Peyer's patch (tissue), 4 donors: ENCODE data around the gene TMEM163. TPM values are rescaled to one million over a fixed set of nuclear protein-coding genes. Genes with fewer than 3 reads are reported as not detected.
"Not testable (repeated sequence)": the region's sequence is repeated elsewhere in the genome, so short reads cannot be mapped to it uniquely, and the experiment has no call there.

Experiments
- DNase-seq, 3 donors: peaks; one replicate each; pipeline ENCODE4 v3.0.0-alpha.2; 2017 to 2019
- H3K27ac ChIP-seq, 4 donors: fragments of 200-600 bp; sonication (generic); one replicate each; pipeline ENCODE4 v1.5.1; 2016 to 2019
- H3K27me3 ChIP-seq, 2 donors: fragments of 200-600 bp; sonication (generic); one replicate each; pipeline ENCODE4 v1.5.1; 2019
- H3K36me3 ChIP-seq, 3 donors: fragments of 200-600 bp; sonication (generic); one replicate each; pipeline ENCODE4 v1.5.1; 2016 to 2019
- H3K4me1 ChIP-seq, 4 donors: fragments of 200-600 bp; sonication (generic); one replicate each; pipeline ENCODE4 v1.5.1; 2016 to 2019
- H3K4me3 ChIP-seq, 4 donors: fragments of 200-600 bp; sonication (generic); 1 replicate in 3 of 4; 2 replicates in 1 of 4; pipeline ENCODE4 v1.5.1; 2016 to 2019; ENCODE audit warnings: mild to moderate bottlenecking in 1 of 4
- H3K9me3 ChIP-seq, 4 donors: fragments of 200-600 bp; sonication (generic); one replicate each; pipeline ENCODE4 v1.5.1; 2016 to 2019; ENCODE audit warnings: mild to moderate bottlenecking in 1 of 4
- CTCF ChIP-seq, 6 experiments: fragments of 450-650 bp in 4 of 6; fragments of 200-600 bp in 2 of 6; sonication (generic) in 1 of 6; IDR thresholded peaks; one replicate each; pipeline ENCODE4 v1.5.1; 2017 to 2019; ENCODE audit warnings: antibody characterized with exemption in 6 of 6, mild to moderate bottlenecking in 3 of 6, moderate library complexity in 1 of 6
- POLR2A ChIP-seq, 2 donors: fragments of 450-650 bp; IDR thresholded peaks; one replicate each; pipeline ENCODE4 v1.5.1; 2017; ENCODE audit warnings: antibody characterized with exemption in 2 of 2, mild to moderate bottlenecking in 2 of 2, moderate library complexity in 2 of 2
- total RNA-seq, 4 donors: library from RNA; depleted of rRNA; stranded (reverse); fragments of >200 nt; gene quantifications; one replicate each; pipeline ENCODE4 v1.1.0, GENCODE V29; 2016

The TMEM163 gene
- total RNA-seq, 4 donors from 2014 or later, result 1.7 TPM; not detected in 3

GRCh38 chr2:134619250-134619649, 99.5 kb downstream of the TMEM163 start:
- H3K27me3 ChIP-seq, result no peaks in the 10 kb centered on the region
- H3K9me3 ChIP-seq, result peaks cover 0 to 3% (median 0%) of the 10 kb centered on the region in 4 donors
- H3K4me3 ChIP-seq, result no peak overlapping the region
- no peak for DNase-seq
- no peak overlapping the region for H3K27ac ChIP-seq
- TF ChIP-seq CTCF (IDR thresholded peaks at IDR 0.05), result no peak
- no peak for TF ChIP-seq POLR2A (IDR thresholded peaks at IDR 0.05)
- no peaks in the 10 kb centered on the region for H3K4me1 ChIP-seq
- H3K36me3 ChIP-seq, result no peaks in the 10 kb centered on the region

GRCh38 chr2:134615480-134615879, 103.3 kb downstream of the TMEM163 start:
- H3K9me3 ChIP-seq, H3K4me3 ChIP-seq, H3K4me1 ChIP-seq, DNase-seq, H3K27me3 ChIP-seq, H3K36me3 ChIP-seq, H3K27ac ChIP-seq: not testable (repeated sequence)

GRCh38 chr2:134611316-134611715, 107.5 kb downstream of the TMEM163 start:
- H3K9me3 ChIP-seq, result no peaks in the 10 kb centered on the region
- H3K27me3 ChIP-seq, result no peaks in the 10 kb centered on the region
- H3K4me1 ChIP-seq, result no peaks in the 10 kb centered on the region
- no peak for DNase-seq
- H3K4me3 ChIP-seq, result no peak overlapping the region
- TF ChIP-seq CTCF (IDR thresholded peaks at IDR 0.05), result no peak
- no peak for TF ChIP-seq POLR2A (IDR thresholded peaks at IDR 0.05)
- H3K36me3 ChIP-seq, result no peaks in the 10 kb centered on the region
- no peak overlapping the region for H3K27ac ChIP-seq

GRCh38 chr2:134610871-134611270, 107.9 kb downstream of the TMEM163 start:
- no peak overlapping the region for H3K4me3 ChIP-seq
- no peak for DNase-seq
- no peaks in the 10 kb centered on the region for H3K4me1 ChIP-seq
- H3K36me3 ChIP-seq, result no peaks in the 10 kb centered on the region
- no peaks in the 10 kb centered on the region for H3K27me3 ChIP-seq
- no peaks in the 10 kb centered on the region for H3K9me3 ChIP-seq
- no peak overlapping the region for H3K27ac ChIP-seq
- TF ChIP-seq POLR2A (IDR thresholded peaks at IDR 0.05), result no peak
- TF ChIP-seq CTCF (IDR thresholded peaks at IDR 0.05), result no peak

GRCh38 chr2:134609924-134610513, 108.8 kb downstream of the TMEM163 start:
- Histone ChIP-seq H3K4me3 (no peak overlapping the region), H3K36me3 (no peaks in the 10 kb centered on the region), H3K27me3 (no peaks in the 10 kb centered on the region), H3K9me3 (no peaks in the 10 kb centered on the region), H3K4me1 (no peaks in the 10 kb centered on the region), H3K27ac (no peak overlapping the region)
- TF ChIP-seq POLR2A (IDR thresholded peaks at IDR 0.05) (no peak), CTCF (IDR thresholded peaks at IDR 0.05) (no peak)
- no peak for DNase-seq

GRCh38 chr2:134603966-134604365, 114.8 kb downstream of the TMEM163 start:
- H3K4me3 ChIP-seq, result no peak overlapping the region
- no peak overlapping the region for H3K27ac ChIP-seq
- H3K4me1 ChIP-seq, result no peaks in the 10 kb centered on the region
- TF ChIP-seq CTCF (IDR thresholded peaks at IDR 0.05) (no peak), POLR2A (IDR thresholded peaks at IDR 0.05) (no peak)
- H3K9me3 ChIP-seq, result no peaks in the 10 kb centered on the region
- DNase-seq, result no peak
- H3K36me3 ChIP-seq, result no peaks in the 10 kb centered on the region
- no peaks in the 10 kb centered on the region for H3K27me3 ChIP-seq
